Breast epithelium (tissue), 3 donors: ENCODE results near the gene TMEM132D.

ENCODE experiments used
- POLR2AphosphoS5 ChIP-seq, 3 donors: sonication (generic); formaldehyde crosslinking; IDR thresholded peaks; one replicate each; pipeline ENCODE4 v1.6.1; 2017; ENCODE audit warnings: antibody characterized with exemption in 3 of 3
- TF ChIP-seq, protein P1 (sequence below), 3 donors: fragments of 450-650 bp; IDR thresholded peaks; one replicate each; pipeline ENCODE4 v1.5.1; 2016 to 2017; ENCODE audit warnings: antibody characterized with exemption in 3 of 3, mild to moderate bottlenecking in 3 of 3, moderate library complexity in 3 of 3

GRCh38 chr12:129127771-129128170 is 776.1 kb downstream of the TMEM132D start:
- TF ChIP-seq, protein P1, sequence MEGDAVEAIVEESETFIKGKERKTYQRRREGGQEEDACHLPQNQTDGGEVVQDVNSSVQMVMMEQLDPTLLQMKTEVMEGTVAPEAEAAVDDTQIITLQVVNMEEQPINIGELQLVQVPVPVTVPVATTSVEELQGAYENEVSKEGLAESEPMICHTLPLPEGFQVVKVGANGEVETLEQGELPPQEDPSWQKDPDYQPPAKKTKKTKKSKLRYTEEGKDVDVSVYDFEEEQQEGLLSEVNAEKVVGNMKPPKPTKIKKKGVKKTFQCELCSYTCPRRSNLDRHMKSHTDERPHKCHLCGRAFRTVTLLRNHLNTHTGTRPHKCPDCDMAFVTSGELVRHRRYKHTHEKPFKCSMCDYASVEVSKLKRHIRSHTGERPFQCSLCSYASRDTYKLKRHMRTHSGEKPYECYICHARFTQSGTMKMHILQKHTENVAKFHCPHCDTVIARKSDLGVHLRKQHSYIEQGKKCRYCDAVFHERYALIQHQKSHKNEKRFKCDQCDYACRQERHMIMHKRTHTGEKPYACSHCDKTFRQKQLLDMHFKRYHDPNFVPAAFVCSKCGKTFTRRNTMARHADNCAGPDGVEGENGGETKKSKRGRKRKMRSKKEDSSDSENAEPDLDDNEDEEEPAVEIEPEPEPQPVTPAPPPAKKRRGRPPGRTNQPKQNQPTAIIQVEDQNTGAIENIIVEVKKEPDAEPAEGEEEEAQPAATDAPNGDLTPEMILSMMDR (IDR thresholded peaks at IDR 0.05), result no peak
- no peak for TF ChIP-seq POLR2AphosphoS5 (IDR thresholded peaks at IDR 0.05)
